Neural cell (in vitro differentiated cells): Measurements from ENCODE around the gene MSI2. TPM values are rescaled to one million over a fixed set of nuclear protein-coding genes. Genes with fewer than 3 reads are reported as not detected.

Source experiments
- H2AFZ ChIP-seq: fragments of 200-600, 300-800 bp; sonication (generic), shearing (Covaris generic); 2 replicates; pipeline ENCODE4 v1.6.0; 2014; ENCODE audit warnings: low read depth, mild to moderate bottlenecking, antibody characterized with exemption, low read length, moderate library complexity
- H3F3A ChIP-seq: fragments of 200-600 bp; shearing (Covaris generic); 2 replicates; pipeline ENCODE4 v1.6.1; 2016; ENCODE audit warnings: mild to moderate bottlenecking, moderate library complexity, mixed read lengths, antibody characterized with exemption, low read length; ENCODE audit not compliant: insufficient read depth, poor library complexity, severe bottlenecking
- H3K27ac ChIP-seq: fragments of 200-600, 300-800 bp; sonication (generic), shearing (Covaris generic); 2 replicates; pipeline ENCODE4 v1.5.1; 2014; ENCODE audit warnings: mild to moderate bottlenecking, low read length, moderate library complexity
- H3K27me3 ChIP-seq: fragments of 300-800, 200-600 bp; sonication (generic), shearing (Covaris generic); 2 replicates; pipeline ENCODE4 v1.6.0; 2014; ENCODE audit warnings: mild to moderate bottlenecking, low read depth, low read length, moderate library complexity; ENCODE audit not compliant: insufficient read depth
- H3K36me3 ChIP-seq: fragments of 300-800, 200-600 bp; sonication (generic), shearing (Covaris generic); 2 replicates; pipeline ENCODE4 v1.5.1; 2014; ENCODE audit warnings: mild to moderate bottlenecking, antibody characterized with exemption, low read length, moderate library complexity; ENCODE audit not compliant: insufficient read depth
- H3K4me2 ChIP-seq: fragments of 300-800, 200-600 bp; sonication (generic), shearing (Covaris generic); 2 replicates; pipeline ENCODE4 v1.6.0; 2014; ENCODE audit warnings: mild to moderate bottlenecking, low read length
- H3K4me3 ChIP-seq: fragments of 300-800, 200-600 bp; sonication (generic), shearing (Covaris generic); 2 replicates; pipeline ENCODE4 v1.5.1; 2014; ENCODE audit warnings: mild to moderate bottlenecking, low read length, moderate library complexity
- H3K79me2 ChIP-seq: fragments of 200-600 bp; shearing (Covaris generic); replicated peaks from 2 replicates; pipeline ENCODE4 v1.6.0; 2014; ENCODE audit warnings: mild to moderate bottlenecking, low read length, moderate library complexity; ENCODE audit not compliant: insufficient read depth
- H3K9ac ChIP-seq: fragments of 300-800, 200-600 bp; sonication (generic), shearing (Covaris generic); 2 replicates; pipeline ENCODE4 v1.6.1; 2016; ENCODE audit warnings: mild to moderate bottlenecking, low read length, mixed read lengths
- H3K9me2 ChIP-seq: fragments of 200-600 bp; shearing (Covaris generic); 2 replicates; pipeline ENCODE4 v1.6.1; 2016; ENCODE audit warnings: mild to moderate bottlenecking, low read length, mixed read lengths; ENCODE audit not compliant: insufficient read depth
- H3K9me3 ChIP-seq: fragments of 200-600, 300-800 bp; sonication (generic), shearing (Covaris generic); 2 replicates; pipeline ENCODE4 v1.6.1; 2016; ENCODE audit warnings: mild to moderate bottlenecking, mixed run types, low read length, moderate library complexity, mixed read lengths
- H4K20me1 ChIP-seq: fragments of 200-600 bp; shearing (Covaris generic); 2 replicates; pipeline ENCODE4 v1.6.1; 2016; ENCODE audit warnings: mild to moderate bottlenecking, mixed run types; ENCODE audit not compliant: insufficient read depth
- CTCF ChIP-seq: fragments of 450-650 bp; IDR thresholded peaks from 2 replicates; pipeline ENCODE4 v1.5.1; 2014; ENCODE audit warnings: antibody characterized with exemption, mild to moderate bottlenecking, moderate library complexity; ENCODE audit not compliant: poor library complexity, severe bottlenecking
- EP300 ChIP-seq: fragments of 450-650 bp; conservative IDR thresholded peaks from 2 replicates; pipeline ENCODE4 v1.6.1; 2014; ENCODE audit warnings: antibody characterized with exemption, mild to moderate bottlenecking, moderate library complexity; ENCODE audit not compliant: poor library complexity, severe bottlenecking
- EZH2 ChIP-seq: fragments of 200-600, 300-800 bp; shearing (Covaris generic), sonication (generic); IDR thresholded peaks from 2 replicates; pipeline ENCODE4 v1.6.1; 2014; ENCODE audit warnings: antibody characterized with exemption, low read length, borderline replicate concordance, mild to moderate bottlenecking; ENCODE audit not compliant: insufficient read depth, poor library complexity, severe bottlenecking
- MXI1 ChIP-seq: fragments of 450-650 bp; conservative IDR thresholded peaks from 2 replicates; pipeline ENCODE4 v1.6.1; 2014; ENCODE audit warnings: antibody characterized with exemption, mild to moderate bottlenecking; ENCODE audit not compliant: poor library complexity, severe bottlenecking
- POLR2AphosphoS5 ChIP-seq: IDR thresholded peaks from 2 replicates; pipeline ENCODE4 v1.6.1; 2012
- RAD21 ChIP-seq: fragments of 450-650 bp; conservative IDR thresholded peaks from 2 replicates; pipeline ENCODE4 v1.6.1; 2014; ENCODE audit warnings: antibody characterized with exemption, mild to moderate bottlenecking, moderate library complexity
- SMC3 ChIP-seq: fragments of 450-650 bp; conservative IDR thresholded peaks from 2 replicates; pipeline ENCODE4 v1.6.1; 2014; ENCODE audit warnings: antibody characterized with exemption, mild to moderate bottlenecking, moderate library complexity; ENCODE audit not compliant: poor library complexity
- TAF1 ChIP-seq: IDR thresholded peaks from 2 replicates; pipeline ENCODE4 v1.6.1; 2012; ENCODE audit warnings: low read depth
- polyA plus RNA-seq: library from polyadenylated mRNA; depleted of rRNA; stranded (reverse); fragments of >200 nt; gene quantifications from 2 replicates; pipeline ENCODE4 v1.2.3, GENCODE V29; 2014
- TF ChIP-seq, protein P1 (sequence below): IDR thresholded peaks from 2 replicates; pipeline ENCODE4 v1.6.1; 2012; ENCODE audit warnings: borderline replicate concordance

The MSI2 gene
- polyA plus RNA-seq, 1 donor from 2014 or later: 61.4 TPM

DNA sequence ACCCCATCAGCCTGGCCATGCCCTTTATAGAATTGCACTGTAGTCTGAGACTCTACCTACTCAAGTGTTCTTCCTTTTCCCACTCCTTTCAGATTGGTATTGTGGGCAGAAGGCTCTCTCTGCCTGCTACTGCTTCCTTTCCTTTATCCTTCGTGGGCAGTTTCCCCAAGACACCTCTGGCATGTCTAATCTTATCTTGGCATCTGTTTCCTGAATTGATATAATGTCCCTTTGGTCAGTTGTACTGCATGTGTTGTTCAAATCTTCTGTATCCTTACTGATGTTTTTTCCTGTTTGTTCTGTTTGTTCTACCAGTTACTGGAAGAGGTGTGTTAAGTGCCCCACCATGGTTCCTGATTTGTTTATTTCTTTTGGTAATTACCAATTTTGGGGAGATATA, 29.5 kb upstream of the MSI2 start:
- Histone ChIP-seq H3K27me3 (no peaks in the 10 kb centered on the region), H3F3A (no peaks in the 10 kb centered on the region), H3K4me2 (no peak overlapping the region), H3K36me3 (no peaks in the 10 kb centered on the region), H3K9me3 (no peaks in the 10 kb centered on the region), H3K27ac (no peak overlapping the region), H3K79me2 (no peaks in the 10 kb centered on the region), H3K9me2 (no peaks in the 10 kb centered on the region), H3K4me3 (no peak overlapping the region), H2AFZ (no peak overlapping the region), H4K20me1 (no peaks in the 10 kb centered on the region), H3K9ac (no peak overlapping the region)
- TF ChIP-seq RAD21 (no peak), EP300 (no peak), EZH2 (no peak), POLR2AphosphoS5 (no peak), TAF1 (no peak), CTCF (no peak), SMC3 (no peak), MXI1 (no peak)
- TF ChIP-seq, protein P1, sequence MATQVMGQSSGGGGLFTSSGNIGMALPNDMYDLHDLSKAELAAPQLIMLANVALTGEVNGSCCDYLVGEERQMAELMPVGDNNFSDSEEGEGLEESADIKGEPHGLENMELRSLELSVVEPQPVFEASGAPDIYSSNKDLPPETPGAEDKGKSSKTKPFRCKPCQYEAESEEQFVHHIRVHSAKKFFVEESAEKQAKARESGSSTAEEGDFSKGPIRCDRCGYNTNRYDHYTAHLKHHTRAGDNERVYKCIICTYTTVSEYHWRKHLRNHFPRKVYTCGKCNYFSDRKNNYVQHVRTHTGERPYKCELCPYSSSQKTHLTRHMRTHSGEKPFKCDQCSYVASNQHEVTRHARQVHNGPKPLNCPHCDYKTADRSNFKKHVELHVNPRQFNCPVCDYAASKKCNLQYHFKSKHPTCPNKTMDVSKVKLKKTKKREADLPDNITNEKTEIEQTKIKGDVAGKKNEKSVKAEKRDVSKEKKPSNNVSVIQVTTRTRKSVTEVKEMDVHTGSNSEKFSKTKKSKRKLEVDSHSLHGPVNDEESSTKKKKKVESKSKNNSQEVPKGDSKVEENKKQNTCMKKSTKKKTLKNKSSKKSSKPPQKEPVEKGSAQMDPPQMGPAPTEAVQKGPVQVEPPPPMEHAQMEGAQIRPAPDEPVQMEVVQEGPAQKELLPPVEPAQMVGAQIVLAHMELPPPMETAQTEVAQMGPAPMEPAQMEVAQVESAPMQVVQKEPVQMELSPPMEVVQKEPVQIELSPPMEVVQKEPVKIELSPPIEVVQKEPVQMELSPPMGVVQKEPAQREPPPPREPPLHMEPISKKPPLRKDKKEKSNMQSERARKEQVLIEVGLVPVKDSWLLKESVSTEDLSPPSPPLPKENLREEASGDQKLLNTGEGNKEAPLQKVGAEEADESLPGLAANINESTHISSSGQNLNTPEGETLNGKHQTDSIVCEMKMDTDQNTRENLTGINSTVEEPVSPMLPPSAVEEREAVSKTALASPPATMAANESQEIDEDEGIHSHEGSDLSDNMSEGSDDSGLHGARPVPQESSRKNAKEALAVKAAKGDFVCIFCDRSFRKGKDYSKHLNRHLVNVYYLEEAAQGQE: no peak

GRCh38 chr17:57228911-57229310, 27.4 kb upstream of the MSI2 start:
- TF ChIP-seq MXI1 (no peak), TAF1 (no peak), CTCF (no peak), EP300 (no peak), RAD21 (no peak), SMC3 (no peak), POLR2AphosphoS5 (no peak), EZH2 (no peak)
- TF ChIP-seq, protein P1: no peak
- Histone ChIP-seq H3K9me2 (no peaks in the 10 kb centered on the region), H3K9me3 (no peaks in the 10 kb centered on the region), H3F3A (no peaks in the 10 kb centered on the region), H3K27ac (no peak overlapping the region), H3K79me2 (no peaks in the 10 kb centered on the region), H3K36me3 (no peaks in the 10 kb centered on the region), H3K9ac (no peak overlapping the region), H2AFZ (no peak overlapping the region), H3K27me3 (no peaks in the 10 kb centered on the region), H4K20me1 (no peaks in the 10 kb centered on the region), H3K4me2 (no peak overlapping the region), H3K4me3 (no peak overlapping the region)
